Measurements from ENCODE around the gene ZFP36L2. TPM values are rescaled to one million over a fixed set of nuclear protein-coding genes. Genes with fewer than 3 reads are reported as not detected.

ZFP36L2 gene
- total and polyA plus RNA-seq, 9 of the 15 experiments (the other 6 are each of a cell fraction or from before 2014, with no cell fraction given), result 4.1 to 60.6 (median 20.3) TPM

DNA sequence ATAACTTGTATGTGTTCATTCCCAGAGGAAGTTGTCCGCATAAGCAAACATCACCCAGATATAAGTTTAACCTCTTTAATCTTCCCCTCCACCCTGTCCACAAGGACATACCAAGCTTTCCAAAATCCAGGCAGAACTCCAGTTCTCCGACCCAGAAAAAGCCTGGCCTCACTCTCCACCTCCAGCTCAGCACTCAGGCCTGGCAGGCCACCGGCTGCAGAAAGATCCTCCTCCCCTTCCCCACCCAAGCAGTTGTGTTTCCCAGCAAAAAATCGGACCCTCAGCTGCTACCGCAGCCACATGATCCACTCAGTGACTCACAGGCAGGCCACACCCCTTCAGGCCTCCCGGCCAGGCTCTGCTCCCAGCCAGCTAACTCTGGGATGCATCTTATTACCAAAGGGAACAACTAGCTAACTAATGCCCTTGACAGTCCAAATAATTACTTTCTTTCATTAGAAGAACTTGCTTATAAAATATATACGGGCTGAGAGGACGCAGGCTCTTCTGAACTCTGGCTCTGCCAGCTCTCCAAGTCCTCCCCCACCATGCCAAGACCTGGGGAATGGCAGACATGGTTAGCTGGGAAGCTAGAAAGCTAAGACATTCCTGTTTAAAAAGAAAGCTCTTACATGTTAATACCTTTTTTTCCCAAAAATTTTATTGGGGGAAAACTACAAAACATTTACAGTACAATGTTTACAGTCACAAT, 4.5 kb downstream of the ZFP36L2 start (continued):
- peak; percentile 87 for TF ChIP-seq HDAC2 (IDR thresholded peaks at IDR 0.05)
- peak; percentile 26; the same call in 1 of the 2 replicates for TF ChIP-seq L3MBTL2 (IDR thresholded peaks at IDR 0.05)
- no peak for TF ChIP-seq FOXA1 (IDR thresholded peaks at IDR 0.05; ENCODE audit: borderline replicate concordance)
- TF ChIP-seq, protein P1, sequence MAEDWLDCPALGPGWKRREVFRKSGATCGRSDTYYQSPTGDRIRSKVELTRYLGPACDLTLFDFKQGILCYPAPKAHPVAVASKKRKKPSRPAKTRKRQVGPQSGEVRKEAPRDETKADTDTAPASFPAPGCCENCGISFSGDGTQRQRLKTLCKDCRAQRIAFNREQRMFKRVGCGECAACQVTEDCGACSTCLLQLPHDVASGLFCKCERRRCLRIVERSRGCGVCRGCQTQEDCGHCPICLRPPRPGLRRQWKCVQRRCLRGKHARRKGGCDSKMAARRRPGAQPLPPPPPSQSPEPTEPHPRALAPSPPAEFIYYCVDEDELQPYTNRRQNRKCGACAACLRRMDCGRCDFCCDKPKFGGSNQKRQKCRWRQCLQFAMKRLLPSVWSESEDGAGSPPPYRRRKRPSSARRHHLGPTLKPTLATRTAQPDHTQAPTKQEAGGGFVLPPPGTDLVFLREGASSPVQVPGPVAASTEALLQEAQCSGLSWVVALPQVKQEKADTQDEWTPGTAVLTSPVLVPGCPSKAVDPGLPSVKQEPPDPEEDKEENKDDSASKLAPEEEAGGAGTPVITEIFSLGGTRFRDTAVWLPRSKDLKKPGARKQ (CRISPR knock-in tag; IDR thresholded peaks at IDR 0.05), result no peak
- TF ChIP-seq LCOR (CRISPR knock-in tag; IDR thresholded peaks at IDR 0.05), result no peak; the same call in 1 of the 2 replicates
- peak; percentile 65 for TF ChIP-seq OTX1 (CRISPR knock-in tag; IDR thresholded peaks at IDR 0.05)
- TF ChIP-seq CCNT2 (IDR thresholded peaks at IDR 0.05; ENCODE audit: borderline replicate concordance, extremely low read depth, insufficient read length, low read depth, low read length), result peak; percentile 26
- no peak for TF ChIP-seq RFX5 (IDR thresholded peaks at IDR 0.05; ENCODE audit: low read depth, low read length)
- TF ChIP-seq ZNF584 (CRISPR knock-in tag; IDR thresholded peaks at IDR 0.05; ENCODE audit: low read depth), result no peak
- no peak for TF ChIP-seq LARP7 (IDR thresholded peaks at IDR 0.05)
- TF ChIP-seq NEUROD1 (IDR thresholded peaks at IDR 0.05; ENCODE audit: borderline replicate concordance, low read depth, low read length, partially characterized antibody), result no peak
- no peak for TF ChIP-seq ZBTB33 (CRISPR knock-in tag; IDR thresholded peaks at IDR 0.05)
- peak; percentile 44 for TF ChIP-seq BRD9 (IDR thresholded peaks at IDR 0.05; ENCODE audit: low read depth, partially characterized antibody)
- TF ChIP-seq HLTF (IDR thresholded peaks at IDR 0.05), result no peak
- TF ChIP-seq PCBP2 (IDR thresholded peaks at IDR 0.05; ENCODE audit: low read depth, low read length, poor library complexity, severe bottlenecking), result no peak
- TF ChIP-seq BDP1 (IDR thresholded peaks at IDR 0.05; ENCODE audit: insufficient read depth, insufficient read length), result no peak
- no peak for TF ChIP-seq ZNF354B (CRISPR knock-in tag; IDR thresholded peaks at IDR 0.05)
- TF ChIP-seq ZNF431 (CRISPR knock-in tag; IDR thresholded peaks at IDR 0.05), result no peak
- peak; percentile 96 for TF ChIP-seq POLR2AphosphoS2 (IDR thresholded peaks at IDR 0.05; ENCODE audit: low read length)
- no peak for TF ChIP-seq BRF1 (IDR thresholded peaks at IDR 0.05; ENCODE audit: borderline replicate concordance, extremely low read depth, insufficient read length)
- no peak for TF ChIP-seq PYGO2 (tag; IDR thresholded peaks at IDR 0.05)
- no peak for TF ChIP-seq HDAC6 (IDR thresholded peaks at IDR 0.05; ENCODE audit: low read depth, low read length)
- TF ChIP-seq NFIC (IDR thresholded peaks at IDR 0.05), result no peak
- TF ChIP-seq ARHGAP35 (IDR thresholded peaks at IDR 0.05; ENCODE audit: partially characterized antibody), result no peak
- no peak for TF ChIP-seq PTBP1 (IDR thresholded peaks at IDR 0.05; ENCODE audit: low read depth, low read length)

Measured in K562 (cell line).